Activated CD8-positive, alpha-beta memory T cell treated with anti-CD3 and anti-CD28 coated beads, Interleukin-2, amount 50 U/mL, for 24 hours (primary cell): Measurements from ENCODE around the gene IMMT.
"Not testable (repeated sequence)": the region's sequence is repeated elsewhere in the genome, so short reads cannot be mapped to it uniquely, and the experiment has no call there.

Experiments used
- DNase-seq: peaks from one replicate; pipeline ENCODE4 v3.0.0-alpha.2; 2020; ENCODE audit errors: extremely low read depth

The IMMT gene

GRCh38 chr2:86195055-86195807 lies at the start of gene IMMT:
Gene IMMT (minus strand): TSS chr2:86195462. CDS start chr2:86195382, 80 bp downstream.
- DNase-seq: peak; percentile 95

GRCh38 chr2:86244781-86245180 lies 49.5 kb upstream of the IMMT start:
- DNase-seq: not testable (repeated sequence)

- DNase-seq: no peak
These were observed 48.9 kb upstream of the IMMT start for GRCh38 chr2:86243950-86244733.

GRCh38 chr2:86243272-86243671 lies 48.0 kb upstream of the IMMT start:
- DNase-seq: no peak

- DNase-seq: no peak
These were observed 46.3 kb upstream of the IMMT start for GRCh38 chr2:86241611-86242010.

GRCh38 chr2:86240251-86240650 lies 45.0 kb upstream of the IMMT start:
- no peak for DNase-seq

GRCh38 chr2:86239745-86240144 lies 44.5 kb upstream of the IMMT start:
- DNase-seq: no peak

GRCh38 chr2:86239326-86239725 lies 44.1 kb upstream of the IMMT start:
- DNase-seq: no peak

GRCh38 chr2:86238354-86238753 lies 43.1 kb upstream of the IMMT start:
- DNase-seq: peak; percentile 12

GRCh38 chr2:86237172-86237571 lies 41.9 kb upstream of the IMMT start:
- DNase-seq: no peak

GRCh38 chr2:86235196-86235980 lies 40.1 kb upstream of the IMMT start:
- DNase-seq: no peak

GRCh38 chr2:86234563-86235131 lies 39.4 kb upstream of the IMMT start:
- DNase-seq: no peak

- no peak for DNase-seq
These were observed 38.2 kb upstream of the IMMT start for GRCh38 chr2:86233436-86233835.

- DNase-seq: no peak
These were observed 37.6 kb upstream of the IMMT start for GRCh38 chr2:86232910-86233309.

GRCh38 chr2:86232373-86232784 lies 37.1 kb upstream of the IMMT start:
- no peak for DNase-seq

- no peak for DNase-seq
These were observed 36.6 kb upstream of the IMMT start for GRCh38 chr2:86231680-86232372.

GRCh38 chr2:86230961-86231360 lies 35.7 kb upstream of the IMMT start:
- no peak for DNase-seq

GRCh38 chr2:86229221-86229620 lies 34.0 kb upstream of the IMMT start:
- no peak for DNase-seq

- not testable (repeated sequence) for DNase-seq
These were observed 33.3 kb upstream of the IMMT start for GRCh38 chr2:86228574-86228973.

GRCh38 chr2:86227685-86228084 lies 32.4 kb upstream of the IMMT start:
- no peak for DNase-seq
